HK-2 (cell line): ENCODE measurements around the gene INTU.
A peak's percentile ranks its signal among the peaks of the same experiment; 100 is the strongest.
"Not testable (repeated sequence)": the region's sequence is repeated elsewhere in the genome, so short reads cannot be mapped to it uniquely, and the experiment has no call there.

Experiments used
- DNase-seq: peaks from one replicate; pipeline ENCODE4 v3.0.0-alpha.2; 2018; ENCODE audit not compliant: unreplicated experiment

The INTU gene

DNA sequence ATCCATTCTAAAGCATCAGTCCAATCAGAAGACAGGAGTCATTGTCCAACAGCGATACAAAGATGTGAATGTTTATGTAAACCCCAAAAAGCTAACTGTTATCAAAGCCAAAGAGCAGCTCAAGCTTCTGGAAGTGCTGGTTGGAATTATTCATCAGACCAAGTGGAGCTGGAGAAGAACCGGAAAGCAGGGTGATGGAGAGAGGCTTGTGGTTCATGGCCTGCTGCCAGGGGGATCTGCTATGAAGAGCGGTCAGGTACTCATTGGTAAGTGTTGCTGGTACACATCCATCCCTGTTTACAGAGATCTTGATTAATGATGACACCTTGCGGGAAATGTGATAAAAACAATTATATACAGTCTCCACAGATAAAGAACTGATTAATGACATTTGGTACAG is 11.0 kb downstream of the INTU start:
- no peak for DNase-seq

GRCh38 chr4:127648061-127648460 is 15.3 kb downstream of the INTU start:
- DNase-seq = no peak

- DNase-seq = not testable (repeated sequence)
Measured at GRCh38 chr4:127655590-127655989, 22.8 kb downstream of the INTU start.

DNA sequence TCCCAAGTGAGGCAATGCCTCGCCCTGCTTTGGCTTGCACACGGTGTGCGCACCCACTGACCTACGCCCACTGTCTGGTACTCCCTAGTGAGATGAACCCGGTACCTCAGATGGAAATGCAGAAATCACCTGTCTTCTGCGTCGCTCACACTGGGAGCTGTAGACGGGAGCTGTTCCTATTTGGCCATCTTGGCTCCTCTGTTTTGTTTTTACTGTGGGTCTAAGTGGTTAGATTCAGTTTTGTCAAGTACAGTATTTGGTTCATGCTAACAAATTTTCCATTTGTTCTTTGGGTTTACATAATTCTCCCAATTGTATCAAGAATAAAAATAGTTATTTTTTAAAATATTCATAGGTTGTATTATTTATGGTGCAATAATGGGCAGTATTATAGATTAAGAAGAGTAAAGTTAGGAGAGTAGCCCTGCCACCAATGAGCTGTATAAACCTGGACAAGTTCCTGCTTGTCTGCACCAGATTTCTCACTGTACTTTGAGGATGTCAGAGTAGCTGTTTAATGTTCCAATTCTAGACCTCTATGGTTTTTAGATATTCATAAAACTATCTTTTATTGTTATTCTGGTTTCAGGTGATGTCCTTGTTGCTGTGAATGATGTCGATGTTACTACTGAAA is 23.4 kb downstream of the INTU start:
- no peak for DNase-seq

GRCh38 chr4:127660284-127660885 is 27.6 kb downstream of the INTU start:
- no peak for DNase-seq

DNA sequence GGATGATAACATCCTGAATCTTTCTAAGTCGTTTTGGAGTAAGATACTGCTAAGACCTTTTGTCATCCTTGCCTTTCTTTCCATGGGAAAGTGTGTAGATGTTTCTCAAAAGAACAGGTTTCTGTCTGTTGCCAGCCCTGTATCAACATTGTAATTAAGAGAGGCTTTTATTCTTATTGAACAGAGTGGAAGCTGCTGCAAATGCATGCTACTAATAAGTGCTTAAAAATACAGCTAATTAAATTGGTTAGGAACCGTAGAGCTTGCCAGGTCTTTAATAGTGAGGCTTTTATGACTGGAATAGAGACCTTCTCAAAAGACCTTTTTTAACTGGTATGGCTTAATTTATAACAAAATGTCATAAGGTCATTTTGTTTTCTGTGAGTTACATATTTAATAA is 34.4 kb downstream of the INTU start:
- no peak for DNase-seq

DNA sequence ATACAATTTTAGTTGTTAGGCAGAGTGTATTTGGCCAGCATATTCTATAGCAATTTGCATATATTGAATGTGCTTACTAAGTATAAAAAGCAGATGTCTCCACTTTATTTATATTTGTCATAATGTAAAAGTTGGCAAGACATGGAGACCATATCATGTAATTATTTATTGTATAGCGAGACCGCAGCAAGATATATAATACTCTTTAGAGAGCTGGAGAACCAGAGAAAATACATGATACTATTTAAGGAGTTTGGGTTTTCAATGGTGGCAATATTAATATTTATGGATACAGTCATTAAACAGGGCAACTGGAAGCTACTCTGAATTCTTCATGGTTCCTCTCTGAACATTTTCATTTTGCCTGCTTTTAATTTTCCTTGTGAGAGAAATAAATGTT is 35.0 kb downstream of the INTU start:
- DNase-seq = no peak

GRCh38 chr4:127668770-127669169 is 36.0 kb downstream of the INTU start:
- no peak for DNase-seq

DNA sequence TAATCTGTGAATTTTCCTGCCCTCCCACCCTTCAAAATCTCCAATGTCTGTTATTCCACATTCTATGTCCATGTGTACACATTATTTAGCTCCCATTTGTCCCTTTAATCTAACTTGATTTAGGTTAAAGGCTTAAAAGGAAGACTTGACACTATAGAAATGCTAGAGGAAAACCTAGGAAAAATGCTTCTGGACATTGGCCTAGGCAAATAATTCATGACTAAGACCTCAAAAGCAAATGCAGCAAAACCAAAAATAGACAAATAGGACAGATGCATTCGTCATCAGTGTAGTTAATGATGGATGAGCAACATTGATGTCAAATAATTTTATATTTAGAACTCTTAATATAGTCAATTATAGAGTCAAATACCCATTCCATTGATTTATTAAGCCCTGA is 36.9 kb downstream of the INTU start:
- DNase-seq = no peak

DNA sequence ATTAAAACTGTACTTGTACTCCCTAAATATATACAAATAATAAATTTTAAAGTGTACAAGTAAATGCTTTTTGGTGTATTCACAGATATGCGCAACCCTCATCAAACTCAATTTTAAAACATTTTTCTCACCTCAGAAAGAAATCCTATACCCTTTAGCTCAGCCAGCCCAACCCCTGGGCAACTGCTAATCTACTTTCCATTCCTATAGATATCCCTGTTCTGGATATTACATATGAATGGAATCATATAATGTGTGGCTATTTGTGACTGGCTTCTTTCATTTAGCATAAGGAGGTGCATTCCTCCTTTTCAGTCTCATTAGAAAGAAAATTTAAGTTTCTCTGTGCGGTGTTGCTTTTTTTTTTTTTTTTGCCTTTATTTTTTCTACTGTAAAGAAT is 39.4 kb downstream of the INTU start:
- DNase-seq = no peak

DNA sequence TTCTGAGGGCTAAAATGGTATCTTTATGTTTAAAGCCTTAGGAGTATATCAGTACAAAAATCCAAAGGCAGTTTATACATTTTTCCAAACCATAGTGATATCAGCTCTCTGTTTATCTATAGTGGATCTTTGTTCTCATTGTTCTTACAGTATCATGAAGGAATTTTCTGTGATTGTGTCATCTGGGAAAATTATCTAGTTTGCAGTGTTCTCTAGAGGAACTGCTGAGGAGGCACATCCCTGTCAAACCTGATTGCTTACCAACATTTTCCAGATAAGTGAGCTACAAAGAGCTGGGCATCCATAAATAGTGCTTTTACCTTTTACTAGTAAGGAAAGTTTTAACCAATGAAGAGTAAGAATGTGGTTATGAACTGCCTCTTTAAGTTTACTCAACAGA is 52.5 kb downstream of the INTU start:
- DNase-seq = no peak

- no peak for DNase-seq
Measured at GRCh38 chr4:127686658-127687057, 53.9 kb downstream of the INTU start.

DNA sequence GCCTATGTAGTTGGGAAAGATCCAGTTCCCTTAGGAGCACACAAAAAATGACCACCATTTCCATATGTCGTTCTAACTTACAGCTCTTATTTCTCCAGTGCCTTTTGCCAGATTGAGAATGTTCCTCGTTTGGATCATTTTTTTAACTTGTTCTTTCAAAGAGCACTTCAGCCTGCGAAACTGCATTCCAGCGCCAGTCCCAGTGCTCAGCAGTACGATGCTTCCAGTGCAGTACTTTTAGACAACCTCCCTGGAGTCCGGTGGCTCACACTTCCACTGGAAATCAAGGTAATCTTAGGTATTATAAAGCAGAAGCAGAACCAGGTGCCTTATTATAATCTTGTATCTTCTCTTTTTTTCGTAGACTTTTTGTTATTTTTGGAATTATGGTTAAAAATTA is 54.8 kb downstream of the INTU start:
- DNase-seq = no peak

DNA sequence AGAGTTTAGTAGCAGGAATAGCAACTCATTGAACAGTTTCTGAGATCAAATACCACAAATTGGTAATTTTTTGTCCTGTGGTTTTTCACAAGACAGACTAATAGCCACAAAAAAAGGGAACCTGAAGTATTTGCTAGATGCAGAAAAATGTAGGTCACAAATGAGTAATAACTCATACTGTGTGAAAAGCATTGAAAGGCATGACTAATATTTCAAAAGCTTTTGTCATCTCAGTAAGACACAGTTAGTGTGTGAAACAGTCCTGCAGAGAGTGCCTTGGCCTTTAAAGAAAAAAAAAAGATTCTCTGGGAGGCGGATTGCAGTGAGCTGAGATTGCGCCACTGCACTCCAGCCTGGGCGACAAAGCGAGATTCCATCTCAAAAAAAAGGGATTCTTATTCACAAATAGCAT is 66.0 kb downstream of the INTU start:
- DNase-seq = no peak

GRCh38 chr4:127708985-127709384 is 76.2 kb downstream of the INTU start:
- DNase-seq = peak; percentile 34

DNA sequence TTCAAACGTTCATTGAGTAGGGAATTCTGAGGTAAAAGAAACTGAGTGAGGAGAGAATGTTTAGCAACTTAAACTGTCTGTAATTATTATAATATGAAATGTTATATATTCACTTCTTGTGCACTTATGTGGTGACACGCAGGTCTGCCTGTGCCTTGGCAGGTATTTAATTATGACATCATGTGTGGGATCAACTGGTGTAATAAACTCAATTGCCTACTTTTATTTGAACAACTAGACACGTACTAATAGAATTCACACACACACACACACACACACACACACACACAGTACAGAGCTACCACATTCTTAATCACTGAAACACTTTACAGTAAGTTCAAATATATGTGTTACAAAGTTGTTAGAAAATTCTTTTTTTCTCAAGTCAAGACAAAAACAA is 76.7 kb downstream of the INTU start:
- DNase-seq = no peak

GRCh38 chr4:127730142-127730913 is 97.6 kb downstream of the INTU start, which contains the start of gene SLC25A31:
Gene SLC25A31, plus strand, starts transcription at chr4:127730400. Its CDS starts 146 bp downstream, at chr4:127730546.
- DNase-seq = no peak

GRCh38 chr4:127731406-127731805 is 98.6 kb downstream of the INTU start:
- no peak for DNase-seq

DNA sequence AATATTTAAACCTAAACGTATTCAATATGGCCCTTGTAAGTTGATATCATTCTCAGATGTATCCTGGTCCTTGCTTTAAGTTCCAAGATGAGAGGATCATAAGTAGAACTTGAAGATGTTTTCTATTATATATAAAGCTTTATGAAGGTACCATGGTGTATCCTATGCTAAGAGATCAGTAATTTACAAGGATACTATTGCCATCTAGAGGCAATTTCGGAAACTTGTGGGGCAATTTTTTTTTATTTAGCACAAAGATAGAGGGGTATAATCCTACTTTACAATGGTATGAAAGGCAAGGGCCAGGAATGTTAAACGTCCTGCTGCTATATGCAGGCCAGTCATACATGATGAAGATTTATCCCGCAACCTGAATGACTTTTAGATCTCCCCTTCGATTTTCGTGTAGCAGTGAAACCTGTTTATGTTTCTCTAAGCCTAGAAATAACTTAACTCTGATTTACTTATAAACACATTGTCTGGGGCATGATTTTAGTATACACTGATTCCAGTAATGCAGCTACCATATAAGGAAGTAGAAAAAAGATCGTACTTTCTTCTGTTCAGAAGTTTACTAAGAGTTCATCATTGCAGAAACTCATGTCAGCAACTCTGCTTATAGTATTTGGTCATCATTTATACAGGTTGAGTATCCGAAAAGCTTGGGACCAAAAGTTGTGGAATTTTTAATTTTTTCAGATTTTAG is 100.0 kb downstream of the INTU start:
- DNase-seq = no peak

- no peak for DNase-seq
Measured at GRCh38 chr4:127734976-127735375, 102.2 kb downstream of the INTU start.

- DNase-seq = no peak
Measured at GRCh38 chr4:127737295-127737694, 104.5 kb downstream of the INTU start.

DNA sequence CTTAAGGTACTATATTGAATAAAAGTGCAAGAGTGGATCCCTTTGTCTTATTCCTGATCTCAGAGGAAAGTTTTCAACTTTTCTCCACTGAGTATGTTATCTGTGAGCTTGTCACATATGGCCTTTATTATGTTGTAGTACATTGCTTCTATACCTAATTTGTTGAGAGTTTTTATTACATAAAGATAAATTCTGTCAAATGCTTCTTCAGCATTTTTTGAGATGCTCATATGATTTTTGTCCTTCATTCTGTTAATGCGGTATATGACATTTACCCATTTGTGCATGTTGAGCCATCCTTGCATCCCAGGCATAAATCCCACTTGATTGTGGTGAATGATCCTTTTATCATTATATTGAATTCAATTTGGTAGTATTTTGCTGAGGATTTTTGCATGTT is 108.5 kb downstream of the INTU start:
- no peak for DNase-seq

DNA sequence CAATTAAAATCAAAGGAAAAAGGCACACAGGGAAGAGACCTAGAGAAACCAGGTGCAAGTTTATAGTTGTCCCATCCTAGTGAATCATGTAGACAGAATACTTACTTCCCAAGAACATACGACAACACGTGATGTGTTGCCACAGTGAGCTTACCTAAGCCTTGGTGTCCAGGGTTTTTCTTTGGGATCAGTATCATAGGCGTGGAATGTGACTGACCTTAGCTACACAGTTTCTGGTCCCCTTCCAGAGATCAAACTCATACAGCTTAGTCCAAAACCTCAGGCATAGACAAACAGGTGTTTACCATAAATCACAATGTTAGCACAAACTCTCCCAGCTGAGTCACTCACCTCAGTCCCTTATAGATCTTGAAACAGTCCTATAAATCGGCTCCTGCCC is 115.1 kb downstream of the INTU start:
- DNase-seq = no peak
